AG08395 (cell line): Measurements from ENCODE around the gene ST3GAL4.

Experiments
- DNase-seq: peaks from one replicate; pipeline ENCODE4 v3.0.0; 2012; ENCODE audit warnings: mixed read lengths, low spot score

ST3GAL4 gene

DNA sequence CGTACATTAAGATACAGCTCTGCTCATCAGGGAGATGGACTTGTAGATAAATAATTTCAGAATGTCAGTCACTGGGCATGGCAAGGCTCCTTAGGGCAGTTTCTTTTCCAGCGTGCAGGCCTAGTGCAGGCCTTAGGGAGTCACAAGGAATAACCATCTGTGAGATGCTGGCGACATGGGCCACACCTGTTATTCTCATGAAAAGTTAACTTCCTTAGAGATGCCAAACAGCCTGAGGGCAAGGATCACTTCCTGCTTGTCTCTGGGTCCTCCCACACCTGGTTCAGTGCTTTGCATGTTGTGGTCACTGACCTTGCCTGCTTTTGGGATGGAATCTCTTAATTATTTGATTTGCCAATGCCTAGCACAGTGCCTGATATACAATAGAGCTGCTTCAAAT, 70.6 kb downstream of the ST3GAL4 start:
- no peak for DNase-seq

GRCh38 chr11:126426820-126427749, 71.6 kb downstream of the ST3GAL4 start:
- DNase-seq: no peak

- DNase-seq: no peak
These were observed 75.3 kb downstream of the ST3GAL4 start for GRCh38 chr11:126430581-126431335.

- peak; percentile 96 for DNase-seq
These were observed 76.0 kb downstream of the ST3GAL4 start for GRCh38 chr11:126431401-126432064.

DNA sequence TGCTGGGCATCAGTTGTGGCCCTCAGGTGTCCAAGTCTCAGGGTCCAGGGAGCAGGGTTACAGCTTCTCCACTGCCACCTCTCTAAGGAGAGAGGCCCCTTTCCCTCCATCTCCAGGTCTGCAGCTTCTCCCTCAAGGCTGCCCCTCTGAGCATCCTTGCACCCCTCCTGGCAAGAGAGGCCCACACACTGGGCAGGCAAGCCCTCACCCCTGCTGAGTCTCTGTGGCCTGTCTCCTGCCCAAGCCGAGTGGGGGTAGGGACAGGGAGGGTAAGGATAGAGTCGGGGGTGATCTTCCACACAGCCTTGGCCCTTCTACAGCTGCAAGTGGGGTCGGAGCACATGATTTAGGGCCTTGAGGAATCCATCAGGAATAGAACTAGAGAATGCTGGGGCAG, 76.6 kb downstream of the ST3GAL4 start:
- no peak for DNase-seq

GRCh38 chr11:126432525-126432924, 77.0 kb downstream of the ST3GAL4 start:
- DNase-seq: no peak

GRCh38 chr11:126433244-126433846, 77.9 kb downstream of the ST3GAL4 start:
- DNase-seq: no peak

GRCh38 chr11:126433989-126434949, 78.8 kb downstream of the ST3GAL4 start:
- DNase-seq: no peak

DNA sequence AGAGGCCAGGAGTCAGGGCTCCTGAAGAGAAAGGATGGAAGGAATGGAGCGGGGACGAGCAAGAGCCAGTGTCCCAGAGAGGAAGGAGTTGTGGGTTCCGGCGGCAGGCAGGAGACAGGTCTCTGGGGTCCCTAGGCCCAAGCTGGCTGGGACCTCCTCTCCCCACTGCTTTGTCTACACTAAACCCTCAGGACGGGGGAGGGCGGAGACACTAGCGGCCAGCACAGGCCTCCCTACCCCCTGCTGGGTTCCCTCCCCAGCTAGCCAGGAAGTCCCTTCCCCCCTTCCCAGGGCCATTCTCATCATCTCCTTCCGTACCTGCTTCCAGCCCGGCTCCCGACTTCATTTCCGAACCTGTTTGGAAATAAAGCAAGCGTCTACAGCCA, 79.5 kb downstream of the ST3GAL4 start:
- DNase-seq: no peak

GRCh38 chr11:126436209-126436755, 80.8 kb downstream of the ST3GAL4 start:
- no peak for DNase-seq

DNA sequence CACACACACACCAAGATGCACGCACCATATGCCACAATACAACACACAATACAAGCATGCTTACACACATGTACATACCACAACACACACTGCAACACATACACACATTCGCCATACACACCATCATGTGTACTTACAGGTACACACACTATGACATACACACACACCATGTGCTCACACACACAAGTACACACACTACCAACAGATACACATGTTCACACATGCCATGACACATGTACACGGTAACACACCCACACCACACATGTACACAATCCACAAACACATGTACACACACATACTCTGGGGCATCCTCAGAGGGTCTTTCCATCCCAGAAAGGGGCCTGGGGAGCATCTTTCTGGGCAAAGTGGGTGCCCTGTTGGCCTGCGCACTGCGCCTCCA, 82.2 kb downstream of the ST3GAL4 start:
- DNase-seq: no peak

- DNase-seq: no peak
These were observed 82.8 kb downstream of the ST3GAL4 start for GRCh38 chr11:126438272-126438671.

- no peak for DNase-seq
These were observed 83.2 kb downstream of the ST3GAL4 start for GRCh38 chr11:126438691-126439090.

- DNase-seq: no peak
These were observed 84.8 kb downstream of the ST3GAL4 start for GRCh38 chr11:126440276-126440675.

DNA sequence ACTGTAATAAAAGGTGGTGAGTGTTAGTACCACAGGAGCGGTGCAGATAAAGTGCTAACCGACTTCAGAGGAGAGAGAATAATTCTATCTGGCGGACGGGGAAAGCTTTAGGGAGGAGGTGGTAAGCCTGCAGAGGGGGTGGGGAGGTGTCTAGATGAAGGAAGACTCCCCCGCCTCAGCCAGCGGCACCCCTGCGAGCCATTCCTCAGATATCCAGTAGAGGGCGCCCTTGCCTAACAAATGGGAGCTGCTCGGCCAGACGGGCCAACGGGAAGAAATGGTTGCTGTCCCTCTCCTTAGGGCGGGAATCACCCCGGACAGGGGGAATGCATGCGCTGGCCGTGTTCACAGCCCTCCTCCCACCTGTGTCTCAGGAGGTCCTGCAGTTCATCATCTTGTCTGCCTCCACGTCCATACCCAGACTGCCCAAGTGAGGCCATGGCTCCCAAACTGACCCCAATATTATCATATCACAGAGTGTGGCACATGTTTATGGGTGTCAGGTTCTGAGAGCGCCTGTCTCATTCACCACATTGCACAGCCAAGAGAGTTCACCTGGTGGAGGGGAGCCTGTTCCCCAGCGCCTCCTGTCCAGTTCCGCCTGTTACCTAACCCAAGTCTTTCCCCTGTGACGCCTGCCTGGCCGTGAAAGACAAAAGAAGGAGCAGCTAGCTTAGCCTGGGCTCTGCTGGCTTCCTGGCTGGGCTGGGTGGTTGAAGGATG, 85.5 kb downstream of the ST3GAL4 start:
- peak; percentile 93 for DNase-seq

- DNase-seq: no peak
These were observed 87.6 kb downstream of the ST3GAL4 start for GRCh38 chr11:126443120-126443519.

GRCh38 chr11:126444072-126444471, 88.6 kb downstream of the ST3GAL4 start:
- DNase-seq: no peak

DNA sequence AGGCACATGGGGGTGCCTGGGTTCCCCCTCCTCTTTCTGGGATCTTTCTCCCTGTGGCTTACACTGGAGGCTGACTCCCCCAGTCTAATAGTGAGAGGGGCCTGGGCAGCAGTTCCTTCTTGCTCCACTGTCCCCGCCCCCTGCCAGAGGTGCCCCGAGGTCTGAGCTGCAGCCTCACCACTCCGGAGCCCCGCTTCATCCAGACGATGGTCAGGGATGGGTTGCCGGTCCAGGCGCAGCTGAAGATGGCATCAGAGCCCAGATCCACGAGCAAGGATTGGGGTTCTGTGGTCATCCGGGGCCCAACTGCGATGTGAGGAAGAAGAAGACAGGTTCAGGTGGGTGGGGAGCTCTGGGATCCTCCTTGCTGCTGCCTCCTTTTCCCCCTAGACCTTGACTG, 91.1 kb downstream of the ST3GAL4 start:
- DNase-seq: no peak

- no peak for DNase-seq
These were observed 94.7 kb downstream of the ST3GAL4 start for GRCh38 chr11:126450198-126450597.

GRCh38 chr11:126450806-126451205, 95.3 kb downstream of the ST3GAL4 start:
- no peak for DNase-seq
